GM20000 (cell line): Measurements from ENCODE around the gene IGF1R.

Experiments used
- DNase-seq: peaks from one replicate; pipeline ENCODE4 v3.0.0; 2012; ENCODE audit warnings: low spot score
- CTCF ChIP-seq: IDR thresholded peaks from 2 replicates; pipeline ENCODE4 v1.5.1; 2012; ENCODE audit warnings: mild to moderate bottlenecking, control low read depth; ENCODE audit errors: extremely low read depth, missing control alignments

IGF1R gene

GRCh38 chr15:98823616-98824015 is 175.3 kb downstream of the IGF1R start:
- DNase-seq, result no peak
- no peak for TF ChIP-seq CTCF

DNA sequence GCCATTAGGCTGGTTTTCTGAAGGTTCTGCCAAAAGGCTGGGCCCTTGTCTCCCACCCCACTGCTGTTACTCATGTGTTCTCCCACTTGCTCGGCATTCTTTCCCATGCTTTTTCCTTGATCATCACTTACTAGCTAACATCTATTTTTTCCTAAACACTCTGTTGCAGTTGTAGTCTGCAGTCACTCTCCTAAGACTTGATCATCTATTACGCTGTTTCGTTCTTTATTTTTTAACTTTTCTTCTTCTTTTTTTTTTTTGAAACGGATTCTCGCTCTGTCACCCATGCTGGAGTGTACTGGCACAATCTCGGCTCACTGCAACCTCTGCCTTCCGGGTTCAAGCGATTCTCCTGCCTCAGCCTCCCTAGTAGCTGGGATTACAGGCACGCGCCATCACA is 176.3 kb downstream of the IGF1R start:
- no peak for TF ChIP-seq CTCF
- no peak for DNase-seq

GRCh38 chr15:98826658-98827057 is 178.3 kb downstream of the IGF1R start:
- no peak for DNase-seq
- no peak for TF ChIP-seq CTCF

DNA sequence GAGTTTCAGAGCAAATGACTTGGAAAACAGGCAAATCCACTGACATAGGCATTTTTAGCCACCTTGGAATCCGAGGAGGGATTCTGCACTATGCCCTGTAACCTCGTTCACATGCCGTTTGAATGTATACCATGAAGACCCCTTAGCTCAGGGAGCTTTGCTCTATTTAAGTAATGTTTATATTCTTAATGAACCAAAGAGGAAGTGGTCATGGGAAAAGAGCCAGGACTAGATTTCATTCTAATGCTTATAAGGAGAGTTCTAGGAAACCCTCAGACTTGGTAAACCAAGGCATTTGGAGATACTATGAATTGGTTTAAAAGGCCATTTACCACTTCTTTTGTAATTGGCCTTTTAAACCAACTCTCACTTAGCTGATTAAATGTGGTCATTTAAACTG is 178.9 kb downstream of the IGF1R start:
- no peak for DNase-seq
- TF ChIP-seq CTCF, result no peak

- no peak for TF ChIP-seq CTCF
- no peak for DNase-seq
These were observed 181.8 kb downstream of the IGF1R start for GRCh38 chr15:98830034-98830634.

DNA sequence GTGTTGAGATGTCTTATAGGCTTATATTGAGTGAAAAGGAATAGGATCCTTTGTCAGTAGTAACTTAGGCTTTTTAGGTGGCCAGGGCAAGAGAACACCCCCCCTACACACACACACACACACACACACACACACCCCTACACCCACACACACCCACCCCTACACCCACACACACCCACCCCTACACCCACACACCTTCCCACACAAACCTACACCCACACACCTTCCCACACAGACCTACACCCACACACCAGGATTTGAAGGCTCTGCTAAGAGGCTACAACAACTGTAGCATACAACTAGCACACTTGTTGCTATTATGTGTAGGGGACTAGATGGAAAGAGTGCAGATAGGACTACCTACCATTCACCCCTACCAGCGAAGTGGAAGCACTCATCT is 186.6 kb downstream of the IGF1R start:
- no peak for TF ChIP-seq CTCF
- DNase-seq, result no peak

- no peak for DNase-seq
- no peak for TF ChIP-seq CTCF
These were observed 187.5 kb downstream of the IGF1R start for GRCh38 chr15:98835876-98836275.
